HS-5 (cell line): Measurements from ENCODE around the gene MAS1.
"Not testable (repeated sequence)": the region's sequence is repeated elsewhere in the genome, so short reads cannot be mapped to it uniquely, and the experiment has no call there.

ENCODE experiments used
- DNase-seq: peaks from one replicate; pipeline ENCODE4 v3.0.0-alpha.2; 2012; ENCODE audit warnings: low read depth

The MAS1 gene

DNA sequence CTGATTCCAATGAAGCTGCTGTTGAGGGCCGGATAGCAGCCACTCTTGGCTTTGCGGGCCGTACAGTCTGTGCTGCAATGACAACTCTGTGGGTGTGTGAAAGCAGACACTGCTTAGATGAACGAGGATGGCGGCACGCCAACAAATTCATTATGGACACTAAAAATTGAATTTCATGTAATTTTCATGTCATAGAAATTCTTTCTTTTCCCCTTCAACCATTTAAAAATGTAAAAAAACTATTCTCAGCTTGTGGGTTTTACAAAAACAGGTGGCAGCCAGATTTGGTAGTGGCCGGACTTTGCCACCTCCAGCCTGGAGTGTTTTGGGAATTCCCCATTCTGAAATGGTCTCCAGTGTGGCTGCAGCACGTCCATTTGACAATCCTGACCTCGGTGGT is 26.0 kb downstream of the MAS1 start:
- DNase-seq, result no peak

DNA sequence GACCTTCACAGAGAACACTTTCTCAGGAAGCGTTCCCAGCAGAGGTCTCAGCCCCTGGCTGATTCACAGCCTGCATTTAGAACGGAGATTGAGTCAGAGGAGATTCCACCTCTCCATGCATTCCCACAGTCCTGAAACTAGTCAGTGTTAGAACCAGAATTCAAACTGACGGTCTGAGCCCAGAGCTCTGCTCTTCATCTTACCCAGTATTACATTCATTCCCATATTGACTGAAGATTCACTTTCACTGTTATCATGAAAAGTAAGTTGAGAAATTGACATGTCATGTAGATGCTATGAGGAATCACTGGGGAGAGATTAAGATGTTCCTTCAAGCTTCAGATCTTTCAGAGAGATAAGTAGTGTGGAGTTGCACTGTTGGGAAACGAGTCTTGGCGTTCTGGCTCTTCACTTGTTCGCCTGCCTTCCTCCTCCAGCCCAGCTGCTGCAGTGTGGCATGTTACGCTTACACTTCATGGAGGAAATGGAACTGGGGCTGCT is 28.3 kb downstream of the MAS1 start:
- no peak for DNase-seq

DNA sequence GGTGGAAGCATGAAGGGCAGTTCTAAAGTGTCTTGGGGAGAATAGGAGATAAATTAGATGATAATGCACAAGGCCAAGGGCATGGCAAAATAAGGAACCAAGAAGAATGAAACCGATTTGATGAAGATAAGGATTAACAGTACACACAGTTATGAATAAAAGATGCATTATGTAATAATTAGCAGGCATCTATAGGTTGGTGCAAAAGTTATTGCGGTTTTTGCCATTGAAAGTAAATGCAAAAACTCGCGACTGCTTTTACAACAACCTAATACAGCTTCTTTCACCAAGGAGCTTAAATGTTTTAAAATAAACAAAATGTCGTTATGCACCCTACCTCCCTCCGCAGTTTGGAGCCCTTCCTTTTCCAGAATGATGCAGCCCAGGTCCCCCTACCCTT is 29.0 kb downstream of the MAS1 start:
- no peak for DNase-seq

DNA sequence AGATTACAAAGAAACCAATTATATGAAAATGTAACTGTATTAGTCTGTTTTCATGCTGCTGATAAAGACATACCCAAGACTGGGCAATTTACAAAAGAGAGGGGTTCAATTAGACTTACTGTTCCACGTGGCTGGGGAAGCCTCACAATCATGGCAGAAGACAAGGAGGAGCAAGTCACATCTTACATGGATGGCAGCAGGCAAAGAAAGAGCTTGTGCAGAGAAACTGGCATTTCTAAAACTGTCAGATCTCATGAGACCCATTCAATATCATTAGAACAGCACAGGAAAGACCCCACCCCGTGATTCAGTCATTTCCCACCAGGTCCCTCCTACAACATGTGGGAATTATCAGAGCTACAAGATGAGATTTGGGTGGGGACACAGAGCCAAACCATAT is 33.4 kb downstream of the MAS1 start:
- DNase-seq, result not testable (repeated sequence)

DNA sequence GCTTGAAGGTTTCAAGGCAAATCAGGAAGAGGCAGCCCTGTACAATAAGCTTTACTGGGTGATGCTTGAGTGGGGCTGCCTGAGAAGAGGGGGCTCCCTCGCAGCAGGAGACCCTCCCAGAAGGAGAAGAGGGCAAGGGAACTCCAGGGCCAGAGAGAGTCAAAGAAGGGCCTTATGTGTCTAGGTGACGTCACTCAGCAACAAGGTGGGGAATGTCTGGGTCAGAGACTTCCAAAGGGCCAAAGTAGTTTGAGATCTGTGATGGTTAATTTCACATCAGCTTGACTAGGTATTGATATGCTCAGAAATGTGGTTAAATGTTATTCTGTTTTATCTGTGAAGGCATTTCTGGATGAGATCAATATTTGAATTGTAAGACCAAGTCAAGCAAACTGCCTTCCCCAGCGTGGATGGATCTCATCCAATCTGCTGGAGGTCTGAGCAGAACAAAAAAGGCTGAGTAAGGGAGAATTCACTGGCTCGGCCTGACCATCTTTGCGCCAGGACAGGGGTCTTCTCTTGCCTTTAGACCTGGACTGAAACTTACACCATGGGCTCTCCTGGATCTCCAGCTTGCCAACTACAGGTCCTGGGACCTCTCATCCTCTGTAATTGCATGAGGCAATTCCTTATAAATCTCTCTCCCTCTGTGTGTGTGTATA is 35.9 kb downstream of the MAS1 start:
- DNase-seq, result no peak

- DNase-seq, result no peak
Measured at GRCh38 chr6:159929819-159930218, 39.0 kb downstream of the MAS1 start.

DNA sequence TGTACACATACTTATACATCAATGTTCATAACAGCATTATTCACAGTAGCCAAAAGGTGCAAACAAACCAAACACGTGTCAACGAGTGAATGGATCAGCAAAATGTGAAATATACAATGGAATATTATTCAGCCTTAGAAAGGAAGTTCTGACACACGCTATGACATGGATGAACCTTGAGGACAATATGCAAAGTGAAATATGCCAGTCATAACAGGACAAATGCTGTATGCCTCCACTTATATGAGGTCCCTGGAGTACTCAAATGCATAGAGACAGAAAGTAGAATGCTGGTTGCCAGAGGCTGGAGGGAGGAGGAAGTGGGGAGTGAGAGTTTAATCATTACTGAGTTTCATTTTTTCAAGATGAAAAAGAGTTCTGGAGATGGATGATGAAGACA is 40.3 kb downstream of the MAS1 start:
- DNase-seq, result no peak

GRCh38 chr6:159931846-159932245 is 41.1 kb downstream of the MAS1 start:
- no peak for DNase-seq

GRCh38 chr6:159933077-159933476 is 42.3 kb downstream of the MAS1 start:
- DNase-seq, result no peak

DNA sequence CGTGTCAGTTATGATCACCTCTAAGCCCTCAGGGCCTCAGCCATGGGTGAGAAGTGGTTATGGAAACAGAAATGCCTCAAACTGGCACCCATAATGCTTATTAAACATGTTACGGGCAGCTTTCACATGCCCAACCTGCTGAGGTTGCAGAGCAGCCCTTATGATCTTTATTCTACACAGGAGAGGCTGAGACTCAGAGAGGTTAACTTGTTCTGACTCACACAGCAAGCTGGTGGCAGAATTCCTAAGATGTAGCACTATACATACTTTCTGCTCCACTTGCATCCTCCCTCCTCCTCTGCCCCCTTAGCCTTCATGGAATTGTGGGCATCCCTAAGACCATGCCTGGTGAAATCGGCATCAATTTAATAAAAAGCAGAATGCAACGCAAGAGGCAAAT is 43.4 kb downstream of the MAS1 start:
- no peak for DNase-seq

DNA sequence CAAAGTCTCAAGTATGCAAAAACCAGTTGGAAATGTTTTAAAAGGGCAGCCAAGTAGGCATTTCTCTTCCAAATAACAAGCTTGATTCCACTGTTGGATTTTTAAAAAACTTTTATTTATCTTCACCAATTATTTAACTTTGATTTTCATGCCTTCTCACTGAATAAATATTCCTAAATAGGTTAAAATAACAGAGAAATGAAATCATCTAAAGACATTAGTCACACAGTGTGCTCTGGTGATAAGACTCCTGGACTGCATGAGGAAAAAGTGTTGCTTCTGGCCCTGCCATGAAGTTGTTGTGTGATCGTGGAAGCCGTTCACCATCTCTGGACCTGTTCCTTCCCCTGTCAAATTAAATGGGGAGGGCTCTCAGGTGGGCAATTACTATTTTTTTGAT is 44.3 kb downstream of the MAS1 start:
- DNase-seq, result no peak

- DNase-seq, result no peak
Measured at GRCh38 chr6:159935633-159936032, 44.8 kb downstream of the MAS1 start.

DNA sequence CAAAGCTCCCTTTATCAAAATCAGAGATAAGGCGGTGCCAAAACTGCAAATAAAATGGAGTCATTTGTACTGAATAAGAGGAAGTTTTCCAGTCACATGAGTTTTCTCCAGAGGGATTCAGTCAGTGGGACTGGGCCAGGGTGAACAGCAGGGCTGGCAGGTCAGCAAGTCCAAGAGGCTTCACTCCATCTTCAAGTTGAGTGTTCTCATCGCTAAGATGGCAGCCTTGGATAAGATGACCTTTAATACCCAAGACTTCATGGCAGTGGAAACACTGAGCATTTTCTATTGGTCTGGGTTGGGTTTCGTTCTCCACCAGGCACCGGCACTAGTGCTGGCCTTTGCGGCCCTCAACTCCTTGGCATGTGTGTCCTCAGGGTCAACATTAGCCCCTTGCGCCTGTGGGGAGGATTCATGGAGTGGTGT is 48.8 kb downstream of the MAS1 start:
- DNase-seq, result no peak
